PC-9 (cell line): Measurements from ENCODE around the gene HSPB7.

ENCODE experiments used
- CTCF ChIP-seq: fragments of 200-600 bp; sonication (generic); conservative IDR thresholded peaks from 2 replicates; pipeline ENCODE4 v1.6.1; 2017; ENCODE audit warnings: mixed run types, antibody characterized with exemption, mild to moderate bottlenecking, moderate library complexity
- EZH2 ChIP-seq: fragments of 200-600 bp; sonication (generic); IDR thresholded peaks from 2 replicates; pipeline ENCODE4 v1.8.0; 2017; ENCODE audit warnings: antibody characterized with exemption, low read depth

- TF ChIP-seq CTCF, result no peak
- no peak for TF ChIP-seq EZH2
Measured at GRCh38 chr1:15970911-15971310, 46.9 kb downstream of the HSPB7 start.
